Bronchial epithelial cell (primary cell): ENCODE results near the gene TRABD2B. TPM values are rescaled to one million over a fixed set of nuclear protein-coding genes. Genes with fewer than 3 reads are reported as not detected.
A peak's percentile ranks its signal among the peaks of the same experiment; 100 is the strongest.

Experiments used
- DNase-seq: peaks from one replicate; pipeline ENCODE4 v3.0.0-alpha.2; 2010; ENCODE audit warnings: low read depth
- FAIRE-seq: peaks from 2 replicates; lab custom pipeline; 2011; peaks lifted over from hg19 to GRCh38; lab: Jason Lieb, UNC
- H3K27me3 ChIP-seq: 2 replicates; pipeline ENCODE4 v1.5.1; 2011; ENCODE audit warnings: low read length; ENCODE audit not compliant: control insufficient read depth, insufficient read depth
- H3K36me3 ChIP-seq: 2 replicates; pipeline ENCODE4 v1.5.1; 2011; ENCODE audit warnings: low read length; ENCODE audit not compliant: control insufficient read depth, insufficient read depth
- H3K4me3 ChIP-seq: 2 replicates; pipeline ENCODE4 v1.5.1; 2011; ENCODE audit warnings: mild to moderate bottlenecking, low read depth, low read length, control low read depth
- total RNA-seq: library from RNA; depleted of rRNA; stranded (reverse); fragments of >200 nt; gene quantifications from 2 replicates; pipeline ENCODE4 v1.2.1, GENCODE V29; 2014
- TF ChIP-seq, protein P1 (sequence below): IDR thresholded peaks from 2 replicates; pipeline ENCODE4 v1.5.1; 2011; ENCODE audit warnings: mild to moderate bottlenecking, moderate library complexity, low read length, control low read depth, inconsistent platforms; ENCODE audit not compliant: insufficient read depth, severe bottlenecking

The TRABD2B gene
- total RNA-seq, 1 donor from 2014 or later: under 0.01 TPM

DNA sequence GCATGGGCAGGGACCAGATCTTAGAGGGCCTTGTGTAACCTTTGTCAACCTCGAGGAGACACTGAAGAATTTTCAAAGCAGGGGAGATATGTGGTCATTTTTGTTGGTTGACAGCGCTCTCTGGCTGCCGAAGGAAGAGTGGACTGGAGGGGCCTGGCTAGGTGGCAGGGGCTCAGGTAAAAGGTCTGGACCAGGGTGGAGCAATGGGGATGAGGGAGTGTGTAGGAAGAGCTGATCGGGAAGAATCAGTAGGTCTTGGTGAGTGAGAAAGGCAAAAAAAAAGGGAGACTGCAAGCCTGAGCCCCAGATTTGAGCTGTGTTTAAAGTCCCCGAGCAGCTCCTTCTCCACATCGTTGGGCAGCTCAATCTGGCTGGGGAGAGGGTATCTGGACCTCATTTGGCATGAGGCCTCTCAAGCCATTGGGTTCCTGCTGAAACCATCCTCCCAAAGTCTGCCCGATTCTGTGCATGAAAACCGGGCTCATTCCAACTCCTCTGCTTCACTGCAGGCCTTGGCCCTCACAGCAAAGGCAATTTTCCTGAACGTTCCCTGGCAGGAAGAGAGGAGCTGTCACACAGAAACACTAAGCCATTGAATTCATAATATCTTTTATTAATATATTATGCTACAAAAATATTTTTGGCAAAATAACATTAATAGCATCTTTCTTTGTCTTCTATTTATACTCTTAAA, 237.1 kb downstream of the TRABD2B start:
- DNase-seq: no peak
- Histone ChIP-seq H3K27me3 (no peaks in the 10 kb centered on the region), H3K4me3 (no peak overlapping the region), H3K36me3 (no peaks in the 10 kb centered on the region)
- TF ChIP-seq, protein P1, sequence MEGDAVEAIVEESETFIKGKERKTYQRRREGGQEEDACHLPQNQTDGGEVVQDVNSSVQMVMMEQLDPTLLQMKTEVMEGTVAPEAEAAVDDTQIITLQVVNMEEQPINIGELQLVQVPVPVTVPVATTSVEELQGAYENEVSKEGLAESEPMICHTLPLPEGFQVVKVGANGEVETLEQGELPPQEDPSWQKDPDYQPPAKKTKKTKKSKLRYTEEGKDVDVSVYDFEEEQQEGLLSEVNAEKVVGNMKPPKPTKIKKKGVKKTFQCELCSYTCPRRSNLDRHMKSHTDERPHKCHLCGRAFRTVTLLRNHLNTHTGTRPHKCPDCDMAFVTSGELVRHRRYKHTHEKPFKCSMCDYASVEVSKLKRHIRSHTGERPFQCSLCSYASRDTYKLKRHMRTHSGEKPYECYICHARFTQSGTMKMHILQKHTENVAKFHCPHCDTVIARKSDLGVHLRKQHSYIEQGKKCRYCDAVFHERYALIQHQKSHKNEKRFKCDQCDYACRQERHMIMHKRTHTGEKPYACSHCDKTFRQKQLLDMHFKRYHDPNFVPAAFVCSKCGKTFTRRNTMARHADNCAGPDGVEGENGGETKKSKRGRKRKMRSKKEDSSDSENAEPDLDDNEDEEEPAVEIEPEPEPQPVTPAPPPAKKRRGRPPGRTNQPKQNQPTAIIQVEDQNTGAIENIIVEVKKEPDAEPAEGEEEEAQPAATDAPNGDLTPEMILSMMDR: no peak
- FAIRE-seq: no peak

DNA sequence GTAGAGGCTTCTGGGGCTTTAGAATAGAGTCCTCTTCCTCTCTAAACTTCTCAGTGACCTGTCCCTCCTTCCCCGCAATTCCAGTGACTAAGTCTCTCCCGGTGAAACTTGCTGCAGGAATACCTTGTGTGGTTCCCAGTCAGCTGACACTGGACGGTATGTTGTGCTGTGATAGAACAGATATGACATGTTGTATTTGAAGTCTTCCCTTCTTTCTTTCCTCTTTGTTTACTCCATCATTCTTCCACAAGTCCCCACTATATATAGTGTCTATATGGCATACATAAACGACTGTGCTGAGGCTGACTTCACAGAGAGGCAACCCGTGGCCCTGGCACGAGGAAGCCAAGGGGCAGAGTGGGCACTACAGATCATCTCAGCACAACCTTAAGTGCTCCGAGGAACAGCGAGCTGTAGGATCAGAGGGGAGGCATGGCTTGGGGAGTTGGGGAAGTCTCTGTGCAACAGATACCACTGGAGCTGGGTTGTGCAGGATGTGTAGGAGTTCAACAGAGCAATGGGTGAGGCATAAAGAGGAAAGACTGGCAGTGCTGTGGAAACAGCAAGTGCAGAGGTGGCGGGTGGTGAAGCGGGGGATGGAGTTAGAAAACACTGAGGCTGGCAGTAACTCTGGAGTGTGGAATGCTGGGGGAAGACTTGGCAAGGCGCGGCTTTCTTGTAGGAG, 237.8 kb downstream of the TRABD2B start:
- TF ChIP-seq, protein P1: no peak
- H3K36me3 ChIP-seq: no peaks in the 10 kb centered on the region
- no peaks in the 10 kb centered on the region for H3K27me3 ChIP-seq
- FAIRE-seq (no peak), DNase-seq (no peak)
- H3K4me3 ChIP-seq: no peak overlapping the region

DNA sequence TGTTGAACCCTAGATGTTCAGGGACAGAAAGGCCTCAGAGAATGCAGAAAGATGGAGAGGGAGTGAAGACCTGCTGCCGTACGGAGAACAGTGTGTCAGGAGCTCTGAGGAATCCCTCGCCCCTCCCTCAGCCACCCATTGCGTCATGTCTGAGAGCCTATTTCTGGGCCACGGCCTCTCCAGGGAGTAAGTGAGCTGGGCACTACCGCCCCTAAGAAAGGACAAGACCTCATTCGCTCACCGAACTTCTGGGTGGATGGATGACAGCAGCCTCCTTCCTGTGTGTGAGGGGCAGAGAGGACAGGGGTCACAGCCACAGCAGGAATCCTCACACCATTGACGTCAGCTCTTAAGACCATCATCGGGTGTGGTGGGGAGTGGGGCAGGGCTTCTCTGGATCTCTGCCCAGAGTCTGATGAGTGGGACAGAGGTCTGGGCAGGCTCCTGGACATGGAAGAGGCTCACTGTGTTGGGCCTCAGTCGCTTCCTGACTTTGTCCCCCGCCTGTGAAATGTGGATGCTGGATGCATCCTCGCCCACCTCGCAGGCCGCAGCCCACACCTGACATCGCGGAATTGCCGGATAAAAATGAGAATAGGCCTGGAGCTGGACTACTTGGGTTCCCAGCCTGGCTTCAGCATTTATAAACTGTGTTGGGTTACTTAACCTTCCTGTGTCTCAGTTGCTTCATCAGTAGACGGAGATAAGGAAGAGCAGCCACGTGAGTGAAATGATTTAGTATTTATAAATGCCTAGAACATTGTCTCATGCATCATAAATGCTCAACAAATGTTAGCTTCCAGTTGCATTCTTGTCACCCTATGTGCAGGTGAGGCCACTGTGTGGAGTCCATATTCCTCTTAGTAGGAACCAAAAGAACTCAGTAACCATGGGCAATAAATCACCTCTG, 238.6 kb downstream of the TRABD2B start:
- DNase-seq: no peak
- TF ChIP-seq, protein P1: no peak
- Histone ChIP-seq H3K27me3 (no peaks in the 10 kb centered on the region), H3K4me3 (no peak overlapping the region), H3K36me3 (no peaks in the 10 kb centered on the region)
- no peak for FAIRE-seq

DNA sequence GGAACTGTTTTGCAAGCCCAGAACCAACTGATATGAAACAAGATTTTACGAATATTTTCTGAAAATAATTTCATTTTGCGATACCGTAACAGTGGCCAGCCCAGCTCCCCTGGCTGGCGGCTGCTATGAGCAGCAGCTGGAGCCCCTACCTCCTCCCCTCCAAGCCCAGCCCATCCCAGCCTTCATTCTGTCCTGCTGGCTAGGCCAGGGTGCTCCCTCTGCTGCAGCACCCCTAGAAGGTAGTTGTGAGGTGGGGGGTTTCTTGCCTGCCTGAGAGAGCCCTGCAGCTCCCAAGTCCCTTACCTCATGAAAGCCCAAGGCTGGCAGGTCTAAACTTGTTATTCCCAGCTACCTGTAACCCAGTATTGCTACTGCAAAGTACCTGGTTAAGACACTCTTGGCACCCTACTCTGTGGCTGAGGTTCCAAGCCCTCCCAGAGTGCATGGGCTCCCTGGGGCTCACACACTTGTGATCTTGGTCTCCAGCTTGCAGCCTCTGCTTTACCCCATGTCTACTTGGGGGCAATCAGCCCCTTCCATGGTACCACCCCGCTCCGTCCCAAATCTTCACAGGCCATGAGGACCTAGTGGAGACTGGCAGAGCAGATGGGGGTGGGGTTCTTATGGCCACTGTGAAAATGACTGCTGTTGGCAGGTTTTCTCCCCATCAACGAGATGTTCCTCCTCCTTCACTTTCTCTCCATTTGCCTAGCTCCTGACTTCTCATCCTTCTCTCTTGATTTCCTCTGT, 239.8 kb downstream of the TRABD2B start:
- no peak for FAIRE-seq
- no peaks in the 10 kb centered on the region for H3K36me3 ChIP-seq
- DNase-seq: peak; percentile 41

DNA sequence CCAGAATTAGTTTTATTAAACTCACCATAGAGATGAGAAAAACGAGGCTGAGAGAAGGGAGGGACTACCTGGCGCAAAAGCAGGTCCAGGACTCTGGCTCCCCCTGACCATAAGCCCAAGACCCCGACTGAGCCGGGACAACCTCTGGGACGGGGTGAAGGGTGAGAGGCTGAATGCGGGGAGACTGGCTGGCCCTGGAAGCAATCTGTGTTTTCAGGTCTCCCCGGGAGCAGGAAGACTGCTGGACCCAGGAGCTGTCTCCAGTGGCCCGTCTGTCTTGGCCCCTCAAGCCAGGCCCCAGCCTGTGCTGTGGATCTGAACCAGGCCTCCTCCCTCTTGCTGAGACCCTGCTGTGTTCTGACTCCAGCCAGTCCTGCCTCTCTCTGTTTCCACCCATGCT, 240.8 kb downstream of the TRABD2B start:
- no peaks in the 10 kb centered on the region for H3K27me3 ChIP-seq
- H3K36me3 ChIP-seq: no peaks in the 10 kb centered on the region
- FAIRE-seq: no peak
- no peak overlapping the region for H3K4me3 ChIP-seq
- DNase-seq: no peak
- TF ChIP-seq, protein P1: no peak

More for the DNA sequence above, 239.8 kb downstream of the TRABD2B start:
- Histone ChIP-seq H3K4me3 (no peak overlapping the region), H3K27me3 (no peaks in the 10 kb centered on the region)
- TF ChIP-seq, protein P1: no peak
